ENCODE results near the gene ZGRF1. TPM values are rescaled to one million over a fixed set of nuclear protein-coding genes. Genes with fewer than 3 reads are reported as not detected.
"Not testable (repeated sequence)": the region's sequence is repeated elsewhere in the genome, so short reads cannot be mapped to it uniquely, and the experiment has no call there.

ZGRF1 gene
- 10 to 100 TPM in 3 of 4 donors, 1 to 10 TPM in 1; 9.9 to 25.5 (median 15.1) TPM for polyA plus RNA-seq (ENCODE audit: insufficient read length in 4 of 4)

- peak; percentile 98 to 99 (median 98) for DNase-seq (ENCODE audit: low read depth in 4 of 4, low spot score in 2 of 4)
These were observed at the start of gene ZGRF1, which contains the start of gene LARP7 for GRCh38 chr4:112636688-112637551. TSS of gene ZGRF1 (minus strand) at chr4:112636909. CDS start at chr4:112633176, 3,733 bp downstream. TSS of gene LARP7 (plus strand) at chr4:112637143. CDS start at chr4:112644670, 7,527 bp downstream.

GRCh38 chr4:112680996-112681395 is 44.3 kb upstream of the ZGRF1 start:
- DNase-seq (ENCODE audit: low read depth in 4 of 4, low spot score in 2 of 4), result no peak

- DNase-seq (ENCODE audit: low read depth in 4 of 4, low spot score in 2 of 4), result no peak
These were observed 40.9 kb upstream of the ZGRF1 start for GRCh38 chr4:112677519-112678091.

GRCh38 chr4:112674376-112674775 is 37.7 kb upstream of the ZGRF1 start:
- DNase-seq (ENCODE audit: low read depth in 4 of 4, low spot score in 2 of 4), result no peak

- DNase-seq (ENCODE audit: low read depth in 4 of 4, low spot score in 2 of 4), result no peak
These were observed 37.0 kb upstream of the ZGRF1 start for GRCh38 chr4:112673686-112674085.

GRCh38 chr4:112673076-112673475 is 36.4 kb upstream of the ZGRF1 start:
- DNase-seq (ENCODE audit: low read depth in 4 of 4, low spot score in 2 of 4), result no peak

GRCh38 chr4:112668131-112668530 is 31.4 kb upstream of the ZGRF1 start:
- no peak for DNase-seq (ENCODE audit: low read depth in 4 of 4, low spot score in 2 of 4)

GRCh38 chr4:112664611-112665010 is 27.9 kb upstream of the ZGRF1 start:
- DNase-seq (ENCODE audit: low read depth in 4 of 4, low spot score in 2 of 4), result no peak

- DNase-seq (ENCODE audit: low read depth in 4 of 4, low spot score in 2 of 4), result not testable (repeated sequence)
These were observed 19.4 kb upstream of the ZGRF1 start for GRCh38 chr4:112656115-112656514.

GRCh38 chr4:112655270-112655669 is 18.6 kb upstream of the ZGRF1 start:
- no peak for DNase-seq (ENCODE audit: low read depth in 4 of 4, low spot score in 2 of 4)

GRCh38 chr4:112652216-112652615 is 15.5 kb upstream of the ZGRF1 start:
- no peak for DNase-seq (ENCODE audit: low read depth in 4 of 4, low spot score in 2 of 4)

- DNase-seq (ENCODE audit: low read depth in 4 of 4, low spot score in 2 of 4), result no peak
These were observed 14.9 kb upstream of the ZGRF1 start for GRCh38 chr4:112651641-112652040.

GRCh38 chr4:112650332-112650731 is 13.6 kb upstream of the ZGRF1 start:
- DNase-seq (ENCODE audit: low read depth in 4 of 4, low spot score in 2 of 4), result no peak

- no peak for DNase-seq (ENCODE audit: low read depth in 4 of 4, low spot score in 2 of 4)
These were observed 12.3 kb upstream of the ZGRF1 start for GRCh38 chr4:112649055-112649408.

GRCh38 chr4:112648263-112649054 is 11.8 kb upstream of the ZGRF1 start:
- no peak for DNase-seq (ENCODE audit: low read depth in 4 of 4, low spot score in 2 of 4)

- DNase-seq (ENCODE audit: low read depth in 4 of 4, low spot score in 2 of 4), result no peak
These were observed 11.1 kb upstream of the ZGRF1 start for GRCh38 chr4:112647785-112648184.

- no peak for DNase-seq (ENCODE audit: low read depth in 4 of 4, low spot score in 2 of 4)
These were observed 10.2 kb upstream of the ZGRF1 start for GRCh38 chr4:112646632-112647537.

- no peak for DNase-seq (ENCODE audit: low read depth in 4 of 4, low spot score in 2 of 4)
These were observed 9.0 kb upstream of the ZGRF1 start for GRCh38 chr4:112645541-112646329.
